ENCODE data around the gene PRRX2.

The PRRX2 gene

GRCh38 chr9:129720181-129720864 lies 54.9 kb downstream of the PRRX2 start:
- H3K27me3 ChIP-seq (ENCODE audit: insufficient read depth, low read length): no peaks in the 10 kb centered on the region
- no peaks in the 10 kb centered on the region for H3K36me3 ChIP-seq (ENCODE audit: insufficient read depth, low read depth, low read length)
- no peak overlapping the region for H3K4me3 ChIP-seq (ENCODE audit: low read length)
- no peaks in the 10 kb centered on the region for H3K9me3 ChIP-seq (ENCODE audit: insufficient read depth, low read depth, low read length)
- H3K9ac ChIP-seq (ENCODE audit: low read depth, low read length): no peak overlapping the region
- no peaks in the 10 kb centered on the region for H3K4me1 ChIP-seq (ENCODE audit: insufficient read depth, low read length)
- no peak overlapping the region for H3K27ac ChIP-seq (ENCODE audit: low read length)

GRCh38 chr9:129720865-129721545 lies 55.6 kb downstream of the PRRX2 start:
- no peaks in the 10 kb centered on the region for H3K27me3 ChIP-seq (ENCODE audit: insufficient read depth, low read length)
- no peak overlapping the region for H3K27ac ChIP-seq (ENCODE audit: low read length)
- no peak overlapping the region for H3K4me3 ChIP-seq (ENCODE audit: low read length)
- no peak overlapping the region for H3K9ac ChIP-seq (ENCODE audit: low read depth, low read length)
- H3K9me3 ChIP-seq (ENCODE audit: insufficient read depth, low read depth, low read length): no peaks in the 10 kb centered on the region
- no peaks in the 10 kb centered on the region for H3K4me1 ChIP-seq (ENCODE audit: insufficient read depth, low read length)
- no peaks in the 10 kb centered on the region for H3K36me3 ChIP-seq (ENCODE audit: insufficient read depth, low read depth, low read length)

GRCh38 chr9:129722913-129723312 lies 57.5 kb downstream of the PRRX2 start:
- Histone ChIP-seq H3K27ac (ENCODE audit: low read length) (no peak overlapping the region), H3K9ac (ENCODE audit: low read depth, low read length) (no peak overlapping the region), H3K36me3 (ENCODE audit: insufficient read depth, low read depth, low read length) (no peaks in the 10 kb centered on the region), H3K4me3 (ENCODE audit: low read length) (no peak overlapping the region), H3K27me3 (ENCODE audit: insufficient read depth, low read length) (no peaks in the 10 kb centered on the region), H3K4me1 (ENCODE audit: insufficient read depth, low read length) (no peaks in the 10 kb centered on the region), H3K9me3 (ENCODE audit: insufficient read depth, low read depth, low read length) (no peaks in the 10 kb centered on the region)

- no peaks in the 10 kb centered on the region for H3K27me3 ChIP-seq (ENCODE audit: insufficient read depth, low read length)
These were observed 59.2 kb downstream of the PRRX2 start for GRCh38 chr9:129724456-129725190.

GRCh38 chr9:129725795-129726251 lies 60.4 kb downstream of the PRRX2 start:
- Histone ChIP-seq H3K27me3 (ENCODE audit: insufficient read depth, low read length) (no peaks in the 10 kb centered on the region), H3K4me1 (ENCODE audit: insufficient read depth, low read length) (no peaks in the 10 kb centered on the region), H3K9ac (ENCODE audit: low read depth, low read length) (no peak overlapping the region), H3K27ac (ENCODE audit: low read length) (no peak overlapping the region), H3K4me3 (ENCODE audit: low read length) (no peak overlapping the region), H3K36me3 (ENCODE audit: insufficient read depth, low read depth, low read length) (no peaks in the 10 kb centered on the region), H3K9me3 (ENCODE audit: insufficient read depth, low read depth, low read length) (no peaks in the 10 kb centered on the region)

More at GRCh38 chr9:129724456-129725190, 59.2 kb downstream of the PRRX2 start:
- H3K4me1 ChIP-seq (ENCODE audit: insufficient read depth, low read length): no peaks in the 10 kb centered on the region
- H3K9ac ChIP-seq (ENCODE audit: low read depth, low read length): no peak overlapping the region
- no peak overlapping the region for H3K27ac ChIP-seq (ENCODE audit: low read length)
- H3K9me3 ChIP-seq (ENCODE audit: insufficient read depth, low read depth, low read length): no peaks in the 10 kb centered on the region
- no peaks in the 10 kb centered on the region for H3K36me3 ChIP-seq (ENCODE audit: insufficient read depth, low read depth, low read length)
- H3K4me3 ChIP-seq (ENCODE audit: low read length): no peak overlapping the region

- Histone ChIP-seq H3K9ac (ENCODE audit: low read depth, low read length) (no peak overlapping the region), H3K4me3 (ENCODE audit: low read length) (no peak overlapping the region), H3K27me3 (ENCODE audit: insufficient read depth, low read length) (no peaks in the 10 kb centered on the region), H3K36me3 (ENCODE audit: insufficient read depth, low read depth, low read length) (no peaks in the 10 kb centered on the region), H3K4me1 (ENCODE audit: insufficient read depth, low read length) (no peaks in the 10 kb centered on the region), H3K27ac (ENCODE audit: low read length) (no peak overlapping the region), H3K9me3 (ENCODE audit: insufficient read depth, low read depth, low read length) (no peaks in the 10 kb centered on the region)
These were observed 61.1 kb downstream of the PRRX2 start for GRCh38 chr9:129726322-129727160.

- no peaks in the 10 kb centered on the region for H3K36me3 ChIP-seq (ENCODE audit: insufficient read depth, low read depth, low read length)
- no peak overlapping the region for H3K4me3 ChIP-seq (ENCODE audit: low read length)
- H3K27me3 ChIP-seq (ENCODE audit: insufficient read depth, low read length): no peaks in the 10 kb centered on the region
- no peak overlapping the region for H3K9ac ChIP-seq (ENCODE audit: low read depth, low read length)
- H3K4me1 ChIP-seq (ENCODE audit: insufficient read depth, low read length): no peaks in the 10 kb centered on the region
- H3K9me3 ChIP-seq (ENCODE audit: insufficient read depth, low read depth, low read length): no peaks in the 10 kb centered on the region
- H3K27ac ChIP-seq (ENCODE audit: low read length): no peak overlapping the region
These were observed 63.3 kb downstream of the PRRX2 start for GRCh38 chr9:129728744-129729143.

GRCh38 chr9:129731477-129732085 lies 66.1 kb downstream of the PRRX2 start:
- Histone ChIP-seq H3K9me3 (ENCODE audit: insufficient read depth, low read depth, low read length) (no peaks in the 10 kb centered on the region), H3K4me1 (ENCODE audit: insufficient read depth, low read length) (no peaks in the 10 kb centered on the region), H3K27ac (ENCODE audit: low read length) (no peak overlapping the region), H3K27me3 (ENCODE audit: insufficient read depth, low read length) (no peaks in the 10 kb centered on the region), H3K9ac (ENCODE audit: low read depth, low read length) (no peak overlapping the region), H3K36me3 (ENCODE audit: insufficient read depth, low read depth, low read length) (no peaks in the 10 kb centered on the region), H3K4me3 (ENCODE audit: low read length) (no peak overlapping the region)

- H3K27me3 ChIP-seq (ENCODE audit: insufficient read depth, low read length): peaks cover 2% of the 10 kb centered on the region; the same call in 1 of the 2 replicates
- no peak overlapping the region for H3K27ac ChIP-seq (ENCODE audit: low read length)
- H3K9me3 ChIP-seq (ENCODE audit: insufficient read depth, low read depth, low read length): no peaks in the 10 kb centered on the region
- H3K4me3 ChIP-seq (ENCODE audit: low read length): no peak overlapping the region
- no peak overlapping the region for H3K9ac ChIP-seq (ENCODE audit: low read depth, low read length)
- H3K4me1 ChIP-seq (ENCODE audit: insufficient read depth, low read length): no peaks in the 10 kb centered on the region
- H3K36me3 ChIP-seq (ENCODE audit: insufficient read depth, low read depth, low read length): no peaks in the 10 kb centered on the region
These were observed 66.7 kb downstream of the PRRX2 start for GRCh38 chr9:129732100-129732499.

- Histone ChIP-seq H3K9ac (ENCODE audit: low read depth, low read length) (no peak overlapping the region), H3K27me3 (ENCODE audit: insufficient read depth, low read length) (peaks cover 4% of the 10 kb centered on the region; the same call in 1 of the 2 replicates)
These were observed 67.6 kb downstream of the PRRX2 start for GRCh38 chr9:129732946-129733631.

More at GRCh38 chr9:129732946-129733631, 67.6 kb downstream of the PRRX2 start:
- no peak overlapping the region for H3K27ac ChIP-seq (ENCODE audit: low read length)
- H3K4me1 ChIP-seq (ENCODE audit: insufficient read depth, low read length): no peaks in the 10 kb centered on the region
- no peak overlapping the region for H3K4me3 ChIP-seq (ENCODE audit: low read length)
- H3K9me3 ChIP-seq (ENCODE audit: insufficient read depth, low read depth, low read length): no peaks in the 10 kb centered on the region
- H3K36me3 ChIP-seq (ENCODE audit: insufficient read depth, low read depth, low read length): no peaks in the 10 kb centered on the region

Measured in iPS-20b (cell line).